ENCODE measurements around the gene MLN. TPM values are rescaled to one million over a fixed set of nuclear protein-coding genes. Genes with fewer than 3 reads are reported as not detected.

Gene MLN
- total RNA-seq, 1 experiment from 2014 or later: not detected

DNA sequence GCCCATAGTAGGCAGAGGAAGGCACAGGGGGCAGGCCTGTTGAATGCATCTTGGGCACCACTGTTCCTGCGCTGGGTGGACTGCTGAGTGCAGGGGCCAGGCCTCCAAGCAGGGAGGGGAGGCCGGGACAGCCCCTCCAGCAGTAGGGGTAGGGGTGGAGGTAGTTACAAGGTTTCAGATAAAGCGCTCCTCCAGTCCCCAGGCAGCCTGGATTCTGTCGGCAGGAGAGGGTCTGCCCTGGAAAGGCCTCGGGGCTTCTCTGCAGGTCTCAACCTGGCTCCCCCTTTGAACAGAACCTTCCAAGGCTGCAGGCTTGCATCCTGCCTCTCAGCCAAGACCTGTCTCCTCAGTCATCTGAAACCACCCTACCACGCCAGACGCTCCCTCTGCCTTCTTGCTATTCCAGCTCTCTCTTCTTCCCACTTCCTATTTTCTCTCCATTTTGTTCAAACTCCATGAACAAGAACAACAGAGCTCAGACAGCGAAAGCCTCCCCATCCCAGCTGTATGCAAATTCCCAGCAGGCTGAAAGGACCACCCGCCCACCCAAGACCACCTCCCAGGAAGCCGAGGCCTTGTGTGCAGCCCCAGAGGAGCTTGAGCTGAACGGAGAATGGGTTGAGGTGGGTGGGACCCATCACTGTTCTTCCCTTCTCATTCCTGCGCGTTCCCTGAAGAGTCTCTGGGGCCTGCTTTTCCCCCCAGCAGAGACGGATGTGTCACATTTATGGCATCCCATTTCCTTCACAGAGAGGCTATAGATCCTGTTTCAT is 1.4 kb downstream of the MLN start:
- Mint-ChIP-seq H3K9me3 (ENCODE audit: unreplicated experiment) (no peaks in the 10 kb centered on the region), H3K4me1 (ENCODE audit: insufficient read depth, unreplicated experiment) (no peaks in the 10 kb centered on the region), H3K36me3 (ENCODE audit: insufficient read depth, unreplicated experiment) (peaks cover 6% of the 10 kb centered on the region), H3K27ac (ENCODE audit: low read depth, unreplicated experiment) (no peak overlapping the region), H3K27me3 (ENCODE audit: insufficient read depth, unreplicated experiment) (peaks cover 35% of the 10 kb centered on the region), H3K4me3 (ENCODE audit: unreplicated experiment) (no peak overlapping the region)
- intact Hi-C loops (cut with micrococcal nuclease): no loop called here
- DNase-seq (ENCODE audit: unreplicated experiment): no peak
- CTCF ChIA-PET: interaction anchor here (1.3 kb wide), 1 partner anchor 11 kb away, joined by 5 read pairs; no protein-coding TSS in a partner anchor
- TF ChIP-seq CTCF (IDR thresholded peaks at IDR 0.05; ENCODE audit: unreplicated experiment): no peak
- BruUV-seq (replicated peaks): no TSS peak
- POLR2A ChIA-PET: no interaction called here

DNA sequence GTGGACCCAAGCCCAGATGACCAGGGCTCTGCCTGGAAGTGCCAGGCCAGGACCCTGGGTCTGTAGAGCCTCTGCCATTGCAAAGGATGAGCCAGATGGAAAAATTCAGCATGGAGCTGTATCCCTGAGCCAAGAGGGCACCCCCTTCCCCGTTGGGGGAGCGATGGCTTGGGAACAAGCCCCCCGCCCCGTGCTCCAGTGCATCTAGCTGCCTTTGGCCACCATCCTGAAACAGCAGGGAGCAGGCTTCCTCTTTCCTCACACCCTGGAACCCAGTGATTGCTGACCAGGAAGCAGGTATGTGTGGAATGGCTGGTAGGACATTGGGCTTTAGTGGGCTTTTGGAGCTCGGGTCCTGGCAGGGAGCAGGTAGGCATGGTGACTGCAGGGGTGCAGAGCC is 2.2 kb downstream of the MLN start:
- no peaks in the 10 kb centered on the region for H3K4me1 Mint-ChIP-seq (ENCODE audit: insufficient read depth, unreplicated experiment)
- ChIA-PET POLR2A (no interaction called here), CTCF (interaction anchor here (0.6 kb wide), 3 partner anchors 23 to 381 kb away, joined by 3 read pairs; no protein-coding TSS in a partner anchor)
- H3K4me3 Mint-ChIP-seq (ENCODE audit: unreplicated experiment): no peak overlapping the region
- intact Hi-C loops (cut with micrococcal nuclease): no loop called here
- no peak for DNase-seq (ENCODE audit: unreplicated experiment)
- BruUV-seq (replicated peaks): no TSS peak
- peaks cover 27% of the 10 kb centered on the region for H3K27me3 Mint-ChIP-seq (ENCODE audit: insufficient read depth, unreplicated experiment)
- no peak for TF ChIP-seq CTCF (IDR thresholded peaks at IDR 0.05; ENCODE audit: unreplicated experiment)
- H3K9me3 Mint-ChIP-seq (ENCODE audit: unreplicated experiment): no peaks in the 10 kb centered on the region
- no peak overlapping the region for H3K27ac Mint-ChIP-seq (ENCODE audit: low read depth, unreplicated experiment)
- peaks cover 6% of the 10 kb centered on the region for H3K36me3 Mint-ChIP-seq (ENCODE audit: insufficient read depth, unreplicated experiment)

- peaks cover 16% of the 10 kb centered on the region for H3K27me3 Mint-ChIP-seq (ENCODE audit: insufficient read depth, unreplicated experiment)
- intact Hi-C loops (cut with micrococcal nuclease): no loop called here
Observed at GRCh38 chr6:33800248-33800969, 3.4 kb downstream of the MLN start.

More at GRCh38 chr6:33800248-33800969, 3.4 kb downstream of the MLN start:
- no peaks in the 10 kb centered on the region for H3K9me3 Mint-ChIP-seq (ENCODE audit: unreplicated experiment)
- no peak for TF ChIP-seq CTCF (IDR thresholded peaks at IDR 0.05; ENCODE audit: unreplicated experiment)
- no peak overlapping the region for H3K27ac Mint-ChIP-seq (ENCODE audit: low read depth, unreplicated experiment)
- no peaks in the 10 kb centered on the region for H3K4me1 Mint-ChIP-seq (ENCODE audit: insufficient read depth, unreplicated experiment)
- no peak overlapping the region for H3K4me3 Mint-ChIP-seq (ENCODE audit: unreplicated experiment)
- no TSS peak for BruUV-seq (replicated peaks)
- CTCF ChIA-PET: interaction anchor here (0.6 to 0.9 kb wide), 2 partner anchors 40 to 132 kb away, joined by 3 read pairs; no protein-coding TSS in a partner anchor
- peaks cover 6% of the 10 kb centered on the region for H3K36me3 Mint-ChIP-seq (ENCODE audit: insufficient read depth, unreplicated experiment)
- DNase-seq (ENCODE audit: unreplicated experiment): no peak
- POLR2A ChIA-PET: interaction anchor here (1.5 kb wide), 1 partner anchor 11 kb away, joined by 3 read pairs; the partner anchor contains the start of gene LEMD2
